Jurkat, Clone E6-1 (cell line): ENCODE measurements around the gene RNASE2.
A peak's percentile ranks its signal among the peaks of the same experiment; 100 is the strongest.
"Not testable (repeated sequence)": the region's sequence is repeated elsewhere in the genome, so short reads cannot be mapped to it uniquely, and the experiment has no call there.

Experiments used
- DNase-seq: peaks from one replicate; pipeline ENCODE4 v3.0.0-alpha.2; 2011; ENCODE audit warnings: low read depth, low spot score
- H3K4me3 ChIP-seq: 2 replicates; pipeline ENCODE4 v1.5.1; 2011; ENCODE audit warnings: mild to moderate bottlenecking, low read length, control low read depth, moderate library complexity

RNASE2 gene

GRCh38 chr14:20976291-20976690 is 21.0 kb downstream of the RNASE2 start:
- no peak for DNase-seq

GRCh38 chr14:20978687-20979086 is 23.4 kb downstream of the RNASE2 start:
- H3K4me3 ChIP-seq: no peak overlapping the region
- DNase-seq: no peak

More at GRCh38 chr14:20976291-20976690, 21.0 kb downstream of the RNASE2 start:
- H3K4me3 ChIP-seq: no peak overlapping the region

- no peak overlapping the region for H3K4me3 ChIP-seq
- no peak for DNase-seq
These were observed 25.6 kb downstream of the RNASE2 start for GRCh38 chr14:20980906-20981305.

DNA sequence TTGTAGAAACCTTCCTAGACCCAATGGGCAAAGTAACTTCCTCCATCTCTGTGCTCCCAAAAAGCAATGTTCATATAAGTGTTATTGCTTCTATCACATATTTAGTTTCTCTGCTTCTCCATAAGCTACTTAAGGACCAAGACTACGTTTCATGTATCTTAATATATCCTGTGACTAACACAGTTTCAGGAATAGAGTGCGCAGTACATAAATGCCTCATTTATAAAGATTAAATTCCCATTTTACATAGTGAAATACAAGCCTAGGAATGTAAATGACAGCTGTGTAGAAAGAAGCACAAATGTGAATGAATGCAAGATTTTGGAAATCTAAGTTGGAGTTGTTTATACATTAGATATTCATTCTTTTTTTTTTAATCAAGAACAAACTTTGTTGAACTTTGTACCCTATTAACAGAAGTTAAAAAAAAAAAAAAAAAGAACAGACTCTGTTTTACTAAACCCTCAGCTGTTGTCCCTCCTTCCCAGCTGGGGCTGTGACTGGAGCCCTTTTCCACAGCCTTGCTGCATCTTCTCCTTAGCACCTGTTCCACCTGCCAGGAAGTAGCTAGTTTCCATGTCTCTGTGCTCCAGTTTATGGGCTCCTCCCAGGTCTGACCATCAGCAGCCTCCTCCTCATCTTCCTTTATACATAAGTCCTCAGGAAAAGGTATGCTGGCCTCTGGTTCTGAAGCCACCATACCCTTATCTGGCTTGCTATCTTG is 27.5 kb downstream of the RNASE2 start:
- no peak overlapping the region for H3K4me3 ChIP-seq
- no peak for DNase-seq

GRCh38 chr14:20985650-20986049 is 30.4 kb downstream of the RNASE2 start:
- not testable (repeated sequence) for H3K4me3 ChIP-seq, DNase-seq

DNA sequence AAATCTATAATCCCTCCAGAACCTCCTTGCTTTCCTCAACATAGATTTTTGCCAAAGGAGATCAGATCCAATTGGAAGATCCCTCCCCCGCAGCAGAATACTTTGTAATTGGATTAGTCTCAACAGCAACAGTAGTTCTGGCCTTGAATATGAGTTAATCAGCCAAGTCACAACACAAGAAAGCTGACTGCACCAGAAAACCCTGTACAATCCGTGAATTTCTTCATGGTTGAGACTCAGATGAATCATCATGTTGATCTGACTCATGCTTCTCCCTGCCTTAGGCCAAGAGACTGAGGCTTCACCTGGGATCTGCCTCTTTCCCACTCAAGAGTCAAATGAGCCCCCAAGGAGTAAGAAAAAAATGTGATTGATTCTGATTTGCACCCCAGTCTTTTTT is 31.5 kb downstream of the RNASE2 start:
- H3K4me3 ChIP-seq: no peak overlapping the region
- DNase-seq: no peak

DNA sequence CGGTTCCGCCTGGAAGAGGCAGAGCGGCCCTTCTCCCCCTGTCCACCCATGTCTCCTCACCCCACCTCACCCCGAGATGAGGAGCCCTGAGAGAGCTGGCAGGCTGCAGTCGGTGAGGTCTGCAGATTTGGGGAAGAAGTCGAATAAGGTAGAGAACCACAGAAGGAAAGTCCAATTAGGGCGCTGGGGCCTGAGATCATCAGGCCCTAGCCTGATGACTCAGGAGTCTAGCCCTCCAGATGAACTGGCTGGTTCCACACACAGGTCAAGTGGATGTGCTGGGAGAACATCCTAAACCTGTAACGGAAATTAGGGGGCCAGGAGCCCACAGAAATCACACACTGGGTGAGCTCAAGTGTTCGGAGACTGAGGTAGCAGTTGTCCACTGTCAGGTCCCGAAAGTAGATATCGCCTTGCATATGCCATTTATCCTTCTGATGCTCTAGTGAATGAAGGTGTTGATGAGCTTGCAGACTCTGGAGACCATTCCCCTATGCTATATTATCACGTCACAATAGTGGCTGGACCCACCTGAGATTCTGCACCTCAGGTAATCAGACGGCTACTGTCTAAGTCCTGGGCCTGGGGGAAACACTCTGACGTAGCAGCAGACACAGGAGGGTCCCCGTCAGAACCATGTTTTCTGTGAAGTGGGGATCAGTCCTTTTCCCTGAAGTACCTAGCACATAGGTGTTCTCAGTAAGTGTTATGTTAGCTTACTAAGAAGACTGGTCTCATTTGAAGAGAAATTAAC is 33.6 kb downstream of the RNASE2 start:
- peak overlapping the region; percentile 99 for H3K4me3 ChIP-seq
- no peak for DNase-seq

- H3K4me3 ChIP-seq: peak overlapping the region; percentile 99
- no peak for DNase-seq
These were observed 34.1 kb downstream of the RNASE2 start for GRCh38 chr14:20989471-20989786.

GRCh38 chr14:20989787-20990600 is 34.7 kb downstream of the RNASE2 start, which contains the start of gene METTL17:
Gene METTL17 (plus strand): TSS chr14:20989980. CDS start chr14:20990003, 23 bp downstream.
- peak within 1 kb of the TSS; percentile 99 for H3K4me3 ChIP-seq
- peak; percentile 96 for DNase-seq

- no peak for DNase-seq
These were observed 41.2 kb downstream of the RNASE2 start for GRCh38 chr14:20996521-20996920.

GRCh38 chr14:20997115-20997514 is 41.8 kb downstream of the RNASE2 start:
- no peak for DNase-seq
- no peak overlapping the region for H3K4me3 ChIP-seq

More at GRCh38 chr14:20996521-20996920, 41.2 kb downstream of the RNASE2 start:
- no peak overlapping the region for H3K4me3 ChIP-seq

DNA sequence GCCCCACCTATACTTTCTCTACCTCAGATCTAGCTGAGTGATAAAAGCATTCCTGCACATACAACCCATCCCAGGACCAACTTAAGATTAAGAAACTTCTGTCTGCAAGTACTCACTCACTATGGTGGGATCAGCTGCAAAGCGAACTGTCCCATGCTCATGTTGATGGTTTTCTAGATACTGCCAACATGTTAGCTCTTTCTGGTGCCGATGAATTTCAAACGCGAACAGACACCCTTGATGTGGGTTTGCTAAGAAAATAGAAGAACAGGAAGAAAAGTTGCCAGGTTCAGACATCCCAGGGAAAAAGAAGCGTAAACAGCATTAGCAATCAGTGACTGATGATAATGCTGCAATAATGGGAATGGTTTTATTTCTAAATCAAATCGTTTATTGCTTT is 42.3 kb downstream of the RNASE2 start:
- H3K4me3 ChIP-seq: no peak overlapping the region

GRCh38 chr14:20998139-20998538 is 42.9 kb downstream of the RNASE2 start:
- no peak for DNase-seq
- no peak overlapping the region for H3K4me3 ChIP-seq

More for the DNA sequence above, 42.3 kb downstream of the RNASE2 start:
- peak; percentile 33 for DNase-seq

GRCh38 chr14:20998674-20999366 is 43.5 kb downstream of the RNASE2 start, which contains the start of gene SLC39A2:
Gene SLC39A2 (plus strand): TSS chr14:20999293. CDS start chr14:20999447, 154 bp downstream.
- DNase-seq: no peak

GRCh38 chr14:20999591-20999990 is 44.3 kb downstream of the RNASE2 start:
- H3K4me3 ChIP-seq: no peak overlapping the region
- no peak for DNase-seq

More at GRCh38 chr14:20998674-20999366, 43.5 kb downstream of the RNASE2 start, which contains the start of gene SLC39A2:
- H3K4me3 ChIP-seq: no peak within 1 kb of the TSS

GRCh38 chr14:21001218-21001617 is 45.9 kb downstream of the RNASE2 start:
- no peak overlapping the region for H3K4me3 ChIP-seq
- DNase-seq: no peak

- no peak for DNase-seq
- H3K4me3 ChIP-seq: no peak overlapping the region
These were observed 48.6 kb downstream of the RNASE2 start for GRCh38 chr14:21003788-21004346.
